ENCODE results near the gene C3orf22. TPM values are rescaled to one million over a fixed set of nuclear protein-coding genes. Genes with fewer than 3 reads are reported as not detected.

Gene C3orf22
- total and polyA plus RNA-seq, 9 of the 15 experiments (the other 6 are each of a cell fraction or from before 2014, with no cell fraction given): not detected

- POLR2A ChIA-PET: no interaction called here
- intact Hi-C loops (cut with micrococcal nuclease) (no loop called here), in situ Hi-C loops (cut with MboI) (no loop called here)
- Histone ChIP-seq H3K9ac (ENCODE audit: insufficient read depth in 1 of 2, low read depth in 2 of 2, low read length in 2 of 2) (peak overlapping the region in 1 of 2 experiments; percentile 5; a peak in 1 of 4 replicates), H3K27ac (ENCODE audit: extremely low read depth, low read depth, low read length) (no peak overlapping the region), H3K36me3 (ENCODE audit: control insufficient read depth, insufficient read depth, low read length) (no peaks in the 10 kb centered on the region), H3K27me3 (ENCODE audit: control insufficient read depth in 2 of 2, insufficient read depth in 2 of 2, low read length in 2 of 2) (peaks cover 5 to 45% of the 10 kb centered on the region in 2 experiments; a peak in 4 of 5 replicates), H3K4me2 (ENCODE audit: insufficient read depth, low read length) (no peak overlapping the region), H4K20me1 (replicated peaks; ENCODE audit: control insufficient read depth, insufficient read depth, low read length) (no peaks in the 10 kb centered on the region; the same call in 1 of the 2 replicates), H3K4me3 (no peak overlapping the region), H3K9me1 (ENCODE audit: control insufficient read depth, insufficient read depth, low read length) (no peaks in the 10 kb centered on the region), H3K4me1 (replicated peaks in 1 of 2; ENCODE audit: control insufficient read depth in 2 of 2, insufficient read depth in 2 of 2, low read length in 2 of 2) (peaks cover 0 to 11% of the 10 kb centered on the region in 2 experiments; a peak in 2 of 5 replicates), H3K79me2 (ENCODE audit: control insufficient read depth, insufficient read depth, low read length) (no peaks in the 10 kb centered on the region), H2AFZ (ENCODE audit: low read depth, low read length) (no peak overlapping the region), H3K9me3 (replicated peaks; ENCODE audit: control insufficient read depth, insufficient read depth, low read depth, low read length) (no peaks in the 10 kb centered on the region)
- no peak for DNase-seq (ENCODE audit: extremely low read depth in 1 of 4, low spot score in 3 of 4)
- no TSS peak for BruUV-seq (replicated peaks)
- CTCF ChIA-PET (ENCODE audit: low intra/inter-chr PET ratio): no interaction called here
- no peak for ATAC-seq
- 9% methylated on average over 15 of the region's 22 CpGs for whole genome bisulfite sequencing (ENCODE audit: insufficient coverage, low coverage, missing lambda C conversion rate)
- no peak for FAIRE-seq
- TF ChIP-seq NONO (IDR thresholded peaks at IDR 0.05; ENCODE audit: low read depth in 2 of 2, low read length in 1 of 2) (no peak), JUND (IDR thresholded peaks at IDR 0.05; ENCODE audit: borderline replicate concordance, low read depth, low read length) (no peak), JUND (tag; IDR thresholded peaks at IDR 0.05; ENCODE audit: borderline replicate concordance, low read depth, low read length) (no peak)
These were observed 48.3 kb downstream of the C3orf22 start for GRCh38 chr3:126510308-126510910.

GRCh38 chr3:126509597-126510307 lies 49.0 kb downstream of the C3orf22 start:
- peak; percentile 51; the same call in 2 of the 3 replicates for ATAC-seq
- under 1% methylated on average over 15 of the region's 18 CpGs for WGBS (ENCODE audit: insufficient coverage, low coverage, missing lambda C conversion rate)
- Histone ChIP-seq H3K36me3 (ENCODE audit: control insufficient read depth, insufficient read depth, low read length) (no peaks in the 10 kb centered on the region), H2AFZ (ENCODE audit: low read depth, low read length) (no peak overlapping the region), H3K9me1 (ENCODE audit: control insufficient read depth, insufficient read depth, low read length) (no peaks in the 10 kb centered on the region), H3K79me2 (ENCODE audit: control insufficient read depth, insufficient read depth, low read length) (no peaks in the 10 kb centered on the region), H4K20me1 (replicated peaks; ENCODE audit: control insufficient read depth, insufficient read depth, low read length) (no peaks in the 10 kb centered on the region; the same call in 1 of the 2 replicates), H3K9ac (ENCODE audit: insufficient read depth in 1 of 2, low read depth in 2 of 2, low read length in 2 of 2) (no peak overlapping the region), H3K4me1 (replicated peaks in 1 of 2; ENCODE audit: control insufficient read depth in 2 of 2, insufficient read depth in 2 of 2, low read length in 2 of 2) (peaks cover 0 to 11% of the 10 kb centered on the region in 2 experiments; a peak in 2 of 5 replicates), H3K4me2 (ENCODE audit: insufficient read depth, low read length) (no peak overlapping the region), H3K27me3 (ENCODE audit: control insufficient read depth in 2 of 2, insufficient read depth in 2 of 2, low read length in 2 of 2) (peaks cover 5 to 46% of the 10 kb centered on the region in 2 experiments; a peak in 4 of 5 replicates), H3K4me3 (no peak overlapping the region), H3K9me3 (replicated peaks; ENCODE audit: control insufficient read depth, insufficient read depth, low read depth, low read length) (no peaks in the 10 kb centered on the region), H3K27ac (ENCODE audit: extremely low read depth, low read depth, low read length) (no peak overlapping the region)
- intact Hi-C loops (cut with micrococcal nuclease) (no loop called here), in situ Hi-C loops (cut with MboI) (no loop called here)
- ChIA-PET POLR2A (no interaction called here), CTCF (ENCODE audit: low intra/inter-chr PET ratio) (no interaction called here)
- no peak for FAIRE-seq
- DNase-seq (ENCODE audit: extremely low read depth in 1 of 4, low spot score in 3 of 4): no peak
- BruUV-seq (replicated peaks): no TSS peak
- TF ChIP-seq CTCF (IDR thresholded peaks at IDR 0.05 in 2 of 3, conservative IDR thresholded peaks at IDR 0.05 in 1 of 3; ENCODE audit: insufficient read depth in 2 of 3, low read depth in 1 of 3, low read length in 3 of 3) (0 out of 6 replicates have a peak, but pooled peaks of 1 of the 3 experiments have one; percentile 9), SIRT6 (IDR thresholded peaks at IDR 0.05; ENCODE audit: low read depth, low read length) (no peak), TRIM24 (IDR thresholded peaks at IDR 0.05) (no peak), MTA3 (IDR thresholded peaks at IDR 0.05; ENCODE audit: borderline replicate concordance) (no peak), TAF15 (IDR thresholded peaks at IDR 0.05; ENCODE audit: low read depth, low read length) (no peak), MYC (IDR thresholded peaks at IDR 0.05; ENCODE audit: low read depth, low read length) (no peak), MYC (CRISPR knock-in tag; IDR thresholded peaks at IDR 0.05; ENCODE audit: borderline replicate concordance, low read depth) (no peak)

Data from K562 (cell line).